ENCODE measurements around the gene PSMB9.

DNA sequence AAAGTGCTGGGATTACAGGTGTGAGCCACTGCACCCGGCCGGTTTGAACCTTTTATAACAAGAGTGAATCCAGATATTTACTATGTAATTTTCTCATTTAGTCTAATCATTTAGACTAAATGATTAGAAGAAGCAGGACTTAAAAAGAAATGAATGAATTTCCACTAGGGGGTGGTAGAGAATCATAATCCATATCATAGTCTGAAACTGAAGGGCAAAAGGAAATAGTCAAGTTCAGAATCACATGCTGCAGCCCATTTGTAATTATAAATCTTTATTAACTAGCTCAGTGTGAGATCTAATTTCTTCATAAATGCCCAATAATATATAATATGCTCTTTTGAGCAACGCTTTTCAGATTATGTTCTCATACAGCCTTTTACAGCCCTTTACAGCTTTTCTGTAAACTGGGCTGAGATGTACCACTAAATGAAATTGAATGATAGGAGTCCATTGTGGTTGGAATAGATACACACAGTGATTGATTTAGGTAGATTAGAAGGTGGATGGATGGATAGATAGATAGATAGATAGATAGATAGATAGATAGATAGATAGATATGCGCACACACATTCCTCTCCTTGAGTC lies 31.8 kb downstream of the PSMB9 start:
- TF ChIP-seq, protein P1, sequence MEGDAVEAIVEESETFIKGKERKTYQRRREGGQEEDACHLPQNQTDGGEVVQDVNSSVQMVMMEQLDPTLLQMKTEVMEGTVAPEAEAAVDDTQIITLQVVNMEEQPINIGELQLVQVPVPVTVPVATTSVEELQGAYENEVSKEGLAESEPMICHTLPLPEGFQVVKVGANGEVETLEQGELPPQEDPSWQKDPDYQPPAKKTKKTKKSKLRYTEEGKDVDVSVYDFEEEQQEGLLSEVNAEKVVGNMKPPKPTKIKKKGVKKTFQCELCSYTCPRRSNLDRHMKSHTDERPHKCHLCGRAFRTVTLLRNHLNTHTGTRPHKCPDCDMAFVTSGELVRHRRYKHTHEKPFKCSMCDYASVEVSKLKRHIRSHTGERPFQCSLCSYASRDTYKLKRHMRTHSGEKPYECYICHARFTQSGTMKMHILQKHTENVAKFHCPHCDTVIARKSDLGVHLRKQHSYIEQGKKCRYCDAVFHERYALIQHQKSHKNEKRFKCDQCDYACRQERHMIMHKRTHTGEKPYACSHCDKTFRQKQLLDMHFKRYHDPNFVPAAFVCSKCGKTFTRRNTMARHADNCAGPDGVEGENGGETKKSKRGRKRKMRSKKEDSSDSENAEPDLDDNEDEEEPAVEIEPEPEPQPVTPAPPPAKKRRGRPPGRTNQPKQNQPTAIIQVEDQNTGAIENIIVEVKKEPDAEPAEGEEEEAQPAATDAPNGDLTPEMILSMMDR (IDR thresholded peaks at IDR 0.05; ENCODE audit: low read length): peak; percentile 67
- no peak for TF ChIP-seq EZH2 (IDR thresholded peaks at IDR 0.05; ENCODE audit: borderline replicate concordance, low read length)
